Naive B cell (primary cell): ENCODE data around the gene ERCC6L. TPM values are rescaled to one million over a fixed set of nuclear protein-coding genes. Genes with fewer than 3 reads are reported as not detected.

ENCODE experiments used
- ATAC-seq, 2 donors: fragments of 150-1000 bp; cut with Tn5 transposase; 2 replicates each; pipeline ENCODE4 v1.10.0; 2021; ENCODE audit warnings: low read depth in 2 of 2, mild to moderate bottlenecking in 2 of 2, moderate library complexity in 2 of 2
- DNase-seq: peaks from one replicate; pipeline ENCODE4 v3.0.0; 2022
- H3K27ac Mint-ChIP-seq, 6 donors: one replicate each; pipeline ENCODE4 v1.8.0; 2020 to 2022; ENCODE audit warnings: mild to moderate bottlenecking in 6 of 6, mixed read lengths in 6 of 6, moderate library complexity in 5 of 6, inconsistent platforms in 2 of 6
- H3K27me3 Mint-ChIP-seq, 3 donors: one replicate each; pipeline ENCODE4 v1.8.0; 2021 to 2022; ENCODE audit warnings: mixed read lengths in 3 of 3, mild to moderate bottlenecking in 1 of 3
- H3K36me3 Mint-ChIP-seq, 2 donors: one replicate each; pipeline ENCODE4 v1.8.0; 2020 to 2022; ENCODE audit warnings: mixed read lengths in 2 of 2, inconsistent platforms in 1 of 2, mild to moderate bottlenecking in 1 of 2
- H3K4me1 Mint-ChIP-seq, 3 donors: one replicate each; pipeline ENCODE4 v1.8.0; 2020 to 2022; ENCODE audit warnings: mixed read lengths in 3 of 3, inconsistent platforms in 1 of 3, mild to moderate bottlenecking in 1 of 3, moderate library complexity in 1 of 3
- H3K4me3 Mint-ChIP-seq, 8 donors: one replicate each; pipeline ENCODE4 v1.8.0; 2020 to 2022; ENCODE audit warnings: mild to moderate bottlenecking in 8 of 8, mixed read lengths in 8 of 8, moderate library complexity in 8 of 8, inconsistent platforms in 2 of 8
- H3K9me3 Mint-ChIP-seq, 7 donors: one replicate each; pipeline ENCODE4 v1.8.0; 2020 to 2022; ENCODE audit warnings: mixed read lengths in 7 of 7, mild to moderate bottlenecking in 5 of 7, inconsistent platforms in 2 of 7, moderate library complexity in 1 of 7
- polyA plus RNA-seq, 6 donors: library from polyadenylated mRNA; unstranded; fragments of 300-500 nt; fragmentation: Illumina TruSeq; gene quantifications; one replicate each; pipeline ENCODE4 v1.2.3, GENCODE V29; 2021; ENCODE audit warnings: low read depth in 6 of 6

Gene ERCC6L
- polyA plus RNA-seq, 6 donors from 2014 or later: 0.30 to 0.85 (median 0.54) TPM; not detected in 1

GRCh38 chrX:72265263-72265662 lies 26.4 kb upstream of the ERCC6L start:
- Mint-ChIP-seq H3K4me3 (no peak overlapping the region), H3K36me3 (peaks cover 23 to 33% of the 10 kb centered on the region in 2 donors), H3K9me3 (no peaks in the 10 kb centered on the region), H3K27me3 (no peaks in the 10 kb centered on the region), H3K27ac (peak overlapping the region in 1 of 6 donors; percentile 64), H3K4me1 (peaks cover 0 to 3% (median 0%) of the 10 kb centered on the region in 3 donors)
- ATAC-seq (no peak), DNase-seq (no peak)

- H3K4me1 Mint-ChIP-seq: peaks cover 0 to 3% (median 0%) of the 10 kb centered on the region in 3 donors
- H3K36me3 Mint-ChIP-seq: peaks cover 13 to 23% of the 10 kb centered on the region in 2 donors
- no peaks in the 10 kb centered on the region for H3K9me3 Mint-ChIP-seq
- DNase-seq: no peak
- ATAC-seq: no peak
- no peak overlapping the region for H3K4me3 Mint-ChIP-seq
- no peaks in the 10 kb centered on the region for H3K27me3 Mint-ChIP-seq
- H3K27ac Mint-ChIP-seq: peak overlapping the region in 3 of 6 donors; percentile 3 to 11 (median 4)
Observed at GRCh38 chrX:72262077-72262476, 23.2 kb upstream of the ERCC6L start.

GRCh38 chrX:72260448-72260847 lies 21.6 kb upstream of the ERCC6L start:
- DNase-seq: no peak
- Mint-ChIP-seq H3K36me3 (peaks cover 19 to 28% of the 10 kb centered on the region in 2 donors), H3K27me3 (peaks cover 4 to 11% (median 8%) of the 10 kb centered on the region in 3 donors), H3K27ac (no peak overlapping the region), H3K4me1 (peaks cover 3 to 4% (median 3%) of the 10 kb centered on the region in 3 donors), H3K9me3 (no peaks in the 10 kb centered on the region), H3K4me3 (peak overlapping the region in 1 of 8 donors; percentile 38)
- ATAC-seq: no peak

GRCh38 chrX:72258174-72258573 lies 19.3 kb upstream of the ERCC6L start:
- H3K4me1 Mint-ChIP-seq: peaks cover 0 to 5% (median 5%) of the 10 kb centered on the region in 3 donors
- DNase-seq (no peak), ATAC-seq (no peak)
- H3K36me3 Mint-ChIP-seq: peaks cover 16 to 31% of the 10 kb centered on the region in 2 donors
- peaks cover 11 to 24% (median 18%) of the 10 kb centered on the region in 3 donors for H3K27me3 Mint-ChIP-seq
- peak overlapping the region in 1 of 6 donors; percentile 40 for H3K27ac Mint-ChIP-seq
- H3K4me3 Mint-ChIP-seq: no peak overlapping the region
- no peaks in the 10 kb centered on the region for H3K9me3 Mint-ChIP-seq

- H3K27me3 Mint-ChIP-seq: peaks cover 17 to 31% (median 18%) of the 10 kb centered on the region in 3 donors
- H3K9me3 Mint-ChIP-seq: no peaks in the 10 kb centered on the region
- H3K27ac Mint-ChIP-seq: peak overlapping the region in 1 of 6 donors; percentile 43
- ATAC-seq: no peak
- no peak overlapping the region for H3K4me3 Mint-ChIP-seq
- peaks cover 0 to 5% (median 5%) of the 10 kb centered on the region in 3 donors for H3K4me1 Mint-ChIP-seq
- no peak for DNase-seq
- peaks cover 18 to 31% of the 10 kb centered on the region in 2 donors for H3K36me3 Mint-ChIP-seq
Observed at GRCh38 chrX:72255864-72256263, 17.0 kb upstream of the ERCC6L start.

- Mint-ChIP-seq H3K4me1 (peaks cover 0 to 5% (median 5%) of the 10 kb centered on the region in 3 donors), H3K27me3 (peaks cover 17 to 31% (median 18%) of the 10 kb centered on the region in 3 donors), H3K9me3 (no peaks in the 10 kb centered on the region), H3K27ac (peak overlapping the region in 1 of 6 donors; percentile 28), H3K36me3 (peaks cover 18 to 31% of the 10 kb centered on the region in 2 donors), H3K4me3 (no peak overlapping the region)
- no peak for DNase-seq
- no peak for ATAC-seq
Observed at GRCh38 chrX:72255445-72255844, 16.6 kb upstream of the ERCC6L start.

GRCh38 chrX:72254816-72255215 lies 16.0 kb upstream of the ERCC6L start:
- Mint-ChIP-seq H3K27me3 (peaks cover 17 to 31% (median 18%) of the 10 kb centered on the region in 3 donors), H3K4me1 (peaks cover 0 to 5% (median 5%) of the 10 kb centered on the region in 3 donors), H3K4me3 (no peak overlapping the region), H3K9me3 (no peaks in the 10 kb centered on the region), H3K36me3 (peaks cover 18 to 31% of the 10 kb centered on the region in 2 donors), H3K27ac (no peak overlapping the region)
- no peak for DNase-seq
- ATAC-seq: no peak

- Mint-ChIP-seq H3K4me3 (no peak overlapping the region), H3K9me3 (no peaks in the 10 kb centered on the region), H3K36me3 (peaks cover 18 to 31% of the 10 kb centered on the region in 2 donors), H3K27ac (no peak overlapping the region), H3K4me1 (peaks cover 0 to 5% (median 5%) of the 10 kb centered on the region in 3 donors), H3K27me3 (peaks cover 17 to 31% (median 18%) of the 10 kb centered on the region in 3 donors)
- ATAC-seq (no peak), DNase-seq (no peak)
Observed at GRCh38 chrX:72253686-72254085, 14.9 kb upstream of the ERCC6L start.

GRCh38 chrX:72247206-72247942 lies 8.5 kb upstream of the ERCC6L start:
- ATAC-seq (no peak), DNase-seq (no peak)
- Mint-ChIP-seq H3K4me1 (no peaks in the 10 kb centered on the region), H3K36me3 (no peaks in the 10 kb centered on the region), H3K27me3 (no peaks in the 10 kb centered on the region), H3K9me3 (no peaks in the 10 kb centered on the region), H3K4me3 (no peak overlapping the region), H3K27ac (no peak overlapping the region)

- Mint-ChIP-seq H3K27ac (no peak overlapping the region), H3K36me3 (no peaks in the 10 kb centered on the region), H3K4me1 (no peaks in the 10 kb centered on the region)
Observed at GRCh38 chrX:72245461-72246089, 6.7 kb upstream of the ERCC6L start.

GRCh38 chrX:72243472-72243871 lies 4.6 kb upstream of the ERCC6L start:
- DNase-seq (no peak), ATAC-seq (no peak)
- peaks cover 0 to 5% (median 0%) of the 10 kb centered on the region in 3 donors for H3K4me1 Mint-ChIP-seq
- no peaks in the 10 kb centered on the region for H3K27me3 Mint-ChIP-seq
- no peaks in the 10 kb centered on the region for H3K36me3 Mint-ChIP-seq
- no peaks in the 10 kb centered on the region for H3K9me3 Mint-ChIP-seq
- H3K27ac Mint-ChIP-seq: no peak overlapping the region
- no peak overlapping the region for H3K4me3 Mint-ChIP-seq

More at GRCh38 chrX:72245461-72246089, 6.7 kb upstream of the ERCC6L start:
- ATAC-seq: peak in 1 of 2 donors; percentile 42
- peak; percentile 14 for DNase-seq
- Mint-ChIP-seq H3K9me3 (no peaks in the 10 kb centered on the region), H3K4me3 (no peak overlapping the region), H3K27me3 (no peaks in the 10 kb centered on the region)

GRCh38 chrX:72240976-72241375 lies 2.1 kb upstream of the ERCC6L start:
- H3K9me3 Mint-ChIP-seq: no peaks in the 10 kb centered on the region
- ATAC-seq: no peak
- peaks cover 0 to 8% (median 3%) of the 10 kb centered on the region in 3 donors for H3K4me1 Mint-ChIP-seq
- DNase-seq: no peak
- H3K4me3 Mint-ChIP-seq: no peak overlapping the region
- peaks cover 0 to under 1% of the 10 kb centered on the region in 2 donors for H3K36me3 Mint-ChIP-seq
- H3K27ac Mint-ChIP-seq: no peak overlapping the region
- no peaks in the 10 kb centered on the region for H3K27me3 Mint-ChIP-seq

GRCh38 chrX:72238183-72238582 lies 644 bp downstream of the ERCC6L start:
- Mint-ChIP-seq H3K36me3 (peaks cover 0 to 4% of the 10 kb centered on the region in 2 donors), H3K4me3 (peak overlapping the region in 6 of 8 donors; percentile 44 to 89 (median 67)), H3K9me3 (no peaks in the 10 kb centered on the region), H3K27me3 (no peaks in the 10 kb centered on the region), H3K4me1 (peaks cover 0 to 8% (median 3%) of the 10 kb centered on the region in 3 donors), H3K27ac (peak overlapping the region in 1 of 6 donors; percentile 47)
- ATAC-seq (no peak), DNase-seq (no peak)
